ENCODE measurements around the gene PSMD11.

Gene PSMD11

DNA sequence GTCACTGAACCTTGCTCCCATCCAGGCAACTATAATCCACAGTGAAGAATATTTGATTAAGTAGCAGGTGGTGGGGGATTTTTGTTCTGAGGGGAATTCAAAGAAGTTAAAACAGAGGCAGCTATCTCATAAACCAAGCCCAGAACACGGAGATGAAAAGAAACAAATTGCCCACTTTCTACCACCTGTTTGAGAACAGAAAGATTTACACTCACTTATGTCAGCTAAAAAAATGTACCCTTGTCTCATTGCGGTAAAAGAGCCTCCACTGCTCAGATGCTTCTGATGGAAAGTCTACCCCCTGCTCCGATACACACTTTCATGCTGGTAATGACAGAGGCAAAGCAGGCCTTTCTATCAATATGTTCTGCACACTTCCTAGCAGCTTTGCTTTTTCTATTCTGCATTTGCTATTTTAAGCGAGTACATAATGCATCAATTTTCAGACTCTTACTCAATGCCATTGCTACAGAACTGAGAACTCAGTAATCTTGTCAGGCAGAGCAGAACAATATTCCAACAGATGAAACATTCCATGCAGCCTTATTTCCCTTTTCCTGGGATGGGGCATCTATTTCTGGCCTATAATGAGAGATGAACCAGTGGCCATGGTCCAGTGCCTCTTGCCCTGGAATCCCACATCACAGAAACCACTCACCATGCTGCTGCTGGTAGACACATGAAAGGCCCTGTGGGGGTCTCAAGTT lies 71.5 kb downstream of the PSMD11 start:
- TF ChIP-seq, protein P1, sequence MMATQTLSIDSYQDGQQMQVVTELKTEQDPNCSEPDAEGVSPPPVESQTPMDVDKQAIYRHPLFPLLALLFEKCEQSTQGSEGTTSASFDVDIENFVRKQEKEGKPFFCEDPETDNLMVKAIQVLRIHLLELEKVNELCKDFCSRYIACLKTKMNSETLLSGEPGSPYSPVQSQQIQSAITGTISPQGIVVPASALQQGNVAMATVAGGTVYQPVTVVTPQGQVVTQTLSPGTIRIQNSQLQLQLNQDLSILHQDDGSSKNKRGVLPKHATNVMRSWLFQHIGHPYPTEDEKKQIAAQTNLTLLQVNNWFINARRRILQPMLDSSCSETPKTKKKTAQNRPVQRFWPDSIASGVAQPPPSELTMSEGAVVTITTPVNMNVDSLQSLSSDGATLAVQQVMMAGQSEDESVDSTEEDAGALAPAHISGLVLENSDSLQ (IDR thresholded peaks at IDR 0.05): no peak
- TF ChIP-seq ARNT (IDR thresholded peaks at IDR 0.05) (no peak), LEF1 (IDR thresholded peaks at IDR 0.05; ENCODE audit: borderline replicate concordance) (no peak), CTBP1 (IDR thresholded peaks at IDR 0.05; ENCODE audit: borderline replicate concordance) (no peak)
- ChIA-PET CTCF (no interaction called here), POLR2A (no interaction called here)
- DNase-seq (ENCODE audit: extremely low spot score): no peak

DNA sequence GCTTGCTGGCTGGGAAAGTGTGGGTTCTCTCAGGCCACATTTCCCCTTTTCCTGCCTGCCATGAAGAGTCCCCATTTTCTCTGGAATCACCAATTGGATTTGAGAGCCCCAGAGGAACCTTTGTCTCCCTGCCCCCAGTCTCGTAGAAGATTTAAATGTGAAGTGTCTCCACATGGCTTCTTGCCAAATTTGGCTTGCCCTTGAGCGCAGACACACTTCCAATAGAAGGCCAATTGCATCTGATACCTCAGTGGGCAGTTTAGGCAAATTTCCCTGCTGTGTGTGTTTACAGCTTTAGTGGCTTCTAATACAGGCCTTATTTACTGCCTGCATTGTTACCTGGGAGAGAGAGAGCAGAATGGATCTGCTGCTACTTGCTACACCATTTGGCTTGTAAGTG lies 72.1 kb downstream of the PSMD11 start:
- ChIA-PET CTCF (no interaction called here), POLR2A (no interaction called here)
- TF ChIP-seq ZNF384 (IDR thresholded peaks at IDR 0.05) (no peak), FOXM1 (IDR thresholded peaks at IDR 0.05; ENCODE audit: borderline replicate concordance) (no peak), NFRKB (IDR thresholded peaks at IDR 0.05) (no peak), FOXK2 (IDR thresholded peaks at IDR 0.05) (no peak), HDGF (IDR thresholded peaks at IDR 0.05; ENCODE audit: borderline replicate concordance) (no peak), SUZ12 (IDR thresholded peaks at IDR 0.05) (no peak), ARNT (IDR thresholded peaks at IDR 0.05) (no peak), LEF1 (IDR thresholded peaks at IDR 0.05; ENCODE audit: borderline replicate concordance) (no peak), ELF4 (IDR thresholded peaks at IDR 0.05) (no peak), FOXA1 (IDR thresholded peaks at IDR 0.05) (no peak)
- TF ChIP-seq, protein P1 (IDR thresholded peaks at IDR 0.05): no peak
- no peak for DNase-seq (ENCODE audit: extremely low spot score)

DNA sequence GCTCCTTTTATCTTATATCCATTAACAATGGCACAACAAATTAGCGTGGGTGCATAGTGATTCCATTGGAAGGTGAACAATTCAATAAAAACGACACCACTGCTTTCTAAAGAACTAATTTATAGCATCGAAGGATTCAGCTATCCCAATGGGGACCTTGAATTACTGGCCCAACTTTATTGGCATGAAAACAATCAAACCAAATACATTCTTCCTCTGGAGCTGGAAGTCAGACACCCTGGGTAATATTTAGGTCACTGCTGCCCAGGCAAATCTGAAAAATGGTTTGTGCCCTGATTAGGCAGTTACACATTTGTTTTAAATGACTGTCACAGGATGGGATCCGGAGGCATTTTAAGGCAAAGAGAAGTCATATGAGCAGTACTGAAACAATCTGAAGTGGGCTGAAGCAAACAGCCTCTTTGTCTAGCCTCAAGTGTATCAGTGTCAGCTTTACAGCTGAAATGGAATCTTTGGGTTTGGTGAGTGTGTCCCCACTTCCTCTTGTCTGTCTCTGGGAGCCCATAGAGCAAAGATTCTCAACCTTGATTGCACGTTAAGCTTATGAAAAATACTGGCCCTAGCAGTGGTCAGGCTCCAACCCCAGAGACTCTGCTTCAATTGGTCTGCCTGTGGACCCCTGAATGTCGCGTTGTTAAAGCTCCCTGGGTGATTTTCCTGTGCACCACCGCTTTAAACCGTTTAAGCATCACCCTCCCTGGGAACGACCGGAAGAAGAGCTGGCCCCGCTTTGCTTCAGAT lies 72.8 kb downstream of the PSMD11 start:
- ChIA-PET CTCF (no interaction called here), POLR2A (interaction anchor here (1.3 kb wide), 1 partner anchor 31 kb away, joined by 4 read pairs; the partner anchor contains the start of gene CDK5R1)
- TF ChIP-seq CTBP1 (IDR thresholded peaks at IDR 0.05; ENCODE audit: borderline replicate concordance) (no peak), HDGF (IDR thresholded peaks at IDR 0.05; ENCODE audit: borderline replicate concordance) (no peak), ZNF384 (IDR thresholded peaks at IDR 0.05) (no peak), L3MBTL2 (conservative IDR thresholded peaks at IDR 0.05) (no peak), BHLHE40 (IDR thresholded peaks at IDR 0.05; ENCODE audit: borderline replicate concordance) (no peak), ARNT (IDR thresholded peaks at IDR 0.05) (no peak), FOXA1 (IDR thresholded peaks at IDR 0.05) (no peak), TARDBP (IDR thresholded peaks at IDR 0.05) (no peak), FOXM1 (IDR thresholded peaks at IDR 0.05; ENCODE audit: borderline replicate concordance) (no peak), LEF1 (IDR thresholded peaks at IDR 0.05; ENCODE audit: borderline replicate concordance) (no peak), FOXK2 (IDR thresholded peaks at IDR 0.05) (no peak), SP1 (IDR thresholded peaks at IDR 0.05) (no peak), NFRKB (IDR thresholded peaks at IDR 0.05) (no peak), ELF4 (IDR thresholded peaks at IDR 0.05) (no peak)
- no peak for DNase-seq (ENCODE audit: extremely low spot score)

DNA sequence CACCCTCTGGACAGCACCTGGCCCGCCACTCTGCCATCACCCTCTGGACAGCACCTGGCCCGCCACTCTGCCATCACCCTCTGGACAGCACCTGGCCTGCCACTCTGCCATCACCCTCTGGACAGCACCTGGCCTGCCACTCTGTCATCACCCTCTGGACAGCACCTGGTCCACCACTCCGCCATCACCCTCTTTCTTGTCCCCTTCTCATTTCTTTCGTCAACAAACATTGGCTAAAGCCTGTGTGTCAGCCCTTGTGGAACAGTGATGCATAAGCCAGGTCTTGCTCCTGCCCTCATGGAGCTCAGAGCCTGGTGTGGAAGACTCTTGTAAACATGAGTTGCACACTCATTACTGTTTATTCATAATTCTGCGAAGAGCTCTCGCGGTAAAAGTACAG lies 73.7 kb downstream of the PSMD11 start:
- no peak for DNase-seq (ENCODE audit: extremely low spot score)

DNA sequence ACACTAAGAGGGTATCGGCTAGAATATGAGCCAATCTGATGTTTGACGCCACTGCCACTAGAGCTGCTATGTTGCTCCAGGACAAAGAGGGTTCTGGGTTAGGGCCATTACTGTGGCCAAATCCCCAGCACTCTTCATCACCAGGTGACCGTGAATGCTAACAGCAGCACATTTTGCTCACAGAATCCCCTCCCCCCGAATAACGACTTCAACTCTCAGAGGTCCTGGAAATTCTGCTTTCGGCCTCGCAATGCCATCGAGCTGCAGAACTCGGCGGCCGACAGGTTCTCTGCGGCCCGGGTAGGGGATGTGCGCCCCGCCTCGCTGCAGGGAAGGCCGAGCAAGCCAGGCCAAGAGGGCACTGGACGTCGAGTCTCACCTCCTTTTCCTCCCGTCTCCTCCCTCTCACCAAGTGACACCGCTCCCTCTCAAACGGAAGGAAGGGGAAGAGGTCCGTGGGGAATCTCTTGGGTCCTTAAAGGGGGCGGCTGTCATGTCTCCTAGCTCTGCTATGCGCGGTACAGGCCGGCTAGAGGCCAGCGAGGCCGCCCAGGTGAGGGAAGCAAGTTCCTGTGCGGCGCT lies 74.4 kb downstream of the PSMD11 start:
- CTCF ChIA-PET: interaction anchor here (0.8 kb wide), 1 partner anchor 35 kb away, joined by 3 read pairs; no protein-coding TSS in a partner anchor
- POLR2A ChIA-PET: interaction anchor here (1.1 to 1.3 kb wide), 2 partner anchors 22 to 32 kb away, joined by 3 to 4 read pairs; partner anchors contain the start of gene CDK5R1
- DNase-seq (ENCODE audit: extremely low spot score): no peak
- TF ChIP-seq SP1 (IDR thresholded peaks at IDR 0.05) (no peak), ELF4 (IDR thresholded peaks at IDR 0.05) (no peak), HDGF (IDR thresholded peaks at IDR 0.05; ENCODE audit: borderline replicate concordance) (no peak), CTBP1 (IDR thresholded peaks at IDR 0.05; ENCODE audit: borderline replicate concordance) (no peak), ARNT (IDR thresholded peaks at IDR 0.05) (no peak), L3MBTL2 (conservative IDR thresholded peaks at IDR 0.05) (no peak), TARDBP (IDR thresholded peaks at IDR 0.05) (no peak), FOXA1 (IDR thresholded peaks at IDR 0.05) (no peak), NFRKB (IDR thresholded peaks at IDR 0.05) (no peak), FOXK2 (IDR thresholded peaks at IDR 0.05) (no peak), SUZ12 (IDR thresholded peaks at IDR 0.05) (no peak), FOXM1 (IDR thresholded peaks at IDR 0.05; ENCODE audit: borderline replicate concordance) (no peak)
- TF ChIP-seq, protein P1 (IDR thresholded peaks at IDR 0.05): no peak

More for the DNA sequence above, 73.7 kb downstream of the PSMD11 start:
- ChIA-PET CTCF (no interaction called here), POLR2A (interaction anchor here (1.3 kb wide), 1 partner anchor 32 kb away, joined by 4 read pairs; the partner anchor contains the start of gene CDK5R1)
- TF ChIP-seq TARDBP (IDR thresholded peaks at IDR 0.05) (no peak), FOXM1 (IDR thresholded peaks at IDR 0.05; ENCODE audit: borderline replicate concordance) (no peak), ELF4 (IDR thresholded peaks at IDR 0.05) (no peak), L3MBTL2 (conservative IDR thresholded peaks at IDR 0.05) (no peak), BHLHE40 (IDR thresholded peaks at IDR 0.05; ENCODE audit: borderline replicate concordance) (no peak), HDGF (IDR thresholded peaks at IDR 0.05; ENCODE audit: borderline replicate concordance) (no peak), SUZ12 (IDR thresholded peaks at IDR 0.05) (no peak)
- TF ChIP-seq, protein P1 (IDR thresholded peaks at IDR 0.05): no peak
